Activated gamma-delta T cell (primary cell): ENCODE results near the gene MAGOH.
"Not testable (repeated sequence)": the region's sequence is repeated elsewhere in the genome, so short reads cannot be mapped to it uniquely, and the experiment has no call there.

Experiments used
- DNase-seq: peaks from one replicate; lab custom pipeline; 2025; lab: John Stamatoyannopoulos, UW

The MAGOH gene

GRCh38 chr1:53220171-53220961 lies 18.0 kb downstream of the MAGOH start, which contains the start of gene CZIB:
Gene CZIB, minus strand, starts transcription at chr1:53220634. Its CDS starts 59 bp downstream, at chr1:53220575.
- DNase-seq: peak; percentile 84

- DNase-seq: no peak
Observed at GRCh38 chr1:53219711-53220110, 18.6 kb downstream of the MAGOH start.

- DNase-seq: no peak
Observed at GRCh38 chr1:53218201-53218600, 20.1 kb downstream of the MAGOH start.

- DNase-seq: no peak
Observed at GRCh38 chr1:53214376-53214940, 23.9 kb downstream of the MAGOH start.

GRCh38 chr1:53210954-53211353 lies 27.4 kb downstream of the MAGOH start:
- DNase-seq: no peak

- DNase-seq: no peak
Observed at GRCh38 chr1:53210352-53210751, 28.0 kb downstream of the MAGOH start.

- no peak for DNase-seq
Observed at GRCh38 chr1:53207726-53208125, 30.6 kb downstream of the MAGOH start.

GRCh38 chr1:53206735-53207379 lies 31.5 kb downstream of the MAGOH start:
- no peak for DNase-seq

- DNase-seq: not testable (repeated sequence)
Observed at GRCh38 chr1:53206083-53206685, 32.1 kb downstream of the MAGOH start.

- DNase-seq: not testable (repeated sequence)
Observed at GRCh38 chr1:53205496-53205895, 32.8 kb downstream of the MAGOH start.

GRCh38 chr1:53203466-53203865 lies 34.9 kb downstream of the MAGOH start:
- no peak for DNase-seq

- DNase-seq: no peak
Observed at GRCh38 chr1:53198241-53198651, 40.1 kb downstream of the MAGOH start.

GRCh38 chr1:53197291-53198200 lies 40.8 kb downstream of the MAGOH start:
- no peak for DNase-seq

GRCh38 chr1:53196485-53197290 lies 41.6 kb downstream of the MAGOH start, which contains the start of gene CPT2:
Gene CPT2, plus strand, starts transcription at chr1:53196824. Its CDS starts 120 bp downstream, at chr1:53196944.
- peak; percentile 88 for DNase-seq

GRCh38 chr1:53196017-53196484 lies 42.3 kb downstream of the MAGOH start:
- DNase-seq: no peak

GRCh38 chr1:53195246-53196016 lies 42.9 kb downstream of the MAGOH start:
- no peak for DNase-seq

GRCh38 chr1:53190210-53190611 lies 48.1 kb downstream of the MAGOH start:
- no peak for DNase-seq

- no peak for DNase-seq
Observed at GRCh38 chr1:53189061-53189460, 49.3 kb downstream of the MAGOH start.

- no peak for DNase-seq
Observed at GRCh38 chr1:53188099-53188498, 50.2 kb downstream of the MAGOH start.

- DNase-seq: no peak
Observed at GRCh38 chr1:53187401-53187800, 50.9 kb downstream of the MAGOH start.
